ENCODE data around the gene LARP1B. TPM values are rescaled to one million over a fixed set of nuclear protein-coding genes. Genes with fewer than 3 reads are reported as not detected.
"Not testable (repeated sequence)": the region's sequence is repeated elsewhere in the genome, so short reads cannot be mapped to it uniquely, and the experiment has no call there.

Gene LARP1B
- total RNA-seq, 4 donors from 2014 or later = 22.0 to 37.0 (median 25.6) TPM

DNA sequence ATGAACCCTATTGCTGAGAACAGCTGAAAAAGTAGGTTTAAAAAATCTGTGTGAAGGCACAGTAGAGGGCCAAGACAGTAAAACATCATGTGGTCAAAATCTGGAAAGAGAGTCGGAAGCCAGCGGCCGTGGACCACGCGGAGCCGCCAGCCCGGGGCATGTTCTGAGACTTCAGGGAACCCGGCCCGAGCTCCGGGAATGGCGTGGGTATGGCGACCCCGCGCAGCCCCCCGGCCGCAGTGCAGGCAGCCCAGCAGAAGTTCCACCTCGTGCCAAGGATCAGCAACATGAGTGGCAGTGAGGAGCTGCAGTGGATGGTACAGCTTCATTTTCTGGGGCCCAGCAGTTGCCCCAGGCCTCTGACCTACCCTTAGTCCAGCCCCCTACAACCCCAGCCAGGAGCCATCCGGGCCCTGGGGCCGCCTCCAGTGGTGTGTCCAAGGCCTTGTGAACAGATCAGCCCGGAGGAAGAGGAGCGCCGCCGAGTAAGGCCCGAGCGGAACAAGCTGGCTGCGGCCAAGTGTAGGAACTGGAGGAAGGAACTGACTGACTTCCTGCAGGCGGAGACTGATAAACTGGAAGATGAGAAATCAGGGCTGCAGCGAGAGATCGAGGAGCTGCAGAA lies 94.2 kb downstream of the LARP1B start:
- ATAC-seq (ENCODE audit: low FRiP score) = no peak
- DNase-seq (ENCODE audit: low spot score) = no peak
- TF ChIP-seq, protein P1, sequence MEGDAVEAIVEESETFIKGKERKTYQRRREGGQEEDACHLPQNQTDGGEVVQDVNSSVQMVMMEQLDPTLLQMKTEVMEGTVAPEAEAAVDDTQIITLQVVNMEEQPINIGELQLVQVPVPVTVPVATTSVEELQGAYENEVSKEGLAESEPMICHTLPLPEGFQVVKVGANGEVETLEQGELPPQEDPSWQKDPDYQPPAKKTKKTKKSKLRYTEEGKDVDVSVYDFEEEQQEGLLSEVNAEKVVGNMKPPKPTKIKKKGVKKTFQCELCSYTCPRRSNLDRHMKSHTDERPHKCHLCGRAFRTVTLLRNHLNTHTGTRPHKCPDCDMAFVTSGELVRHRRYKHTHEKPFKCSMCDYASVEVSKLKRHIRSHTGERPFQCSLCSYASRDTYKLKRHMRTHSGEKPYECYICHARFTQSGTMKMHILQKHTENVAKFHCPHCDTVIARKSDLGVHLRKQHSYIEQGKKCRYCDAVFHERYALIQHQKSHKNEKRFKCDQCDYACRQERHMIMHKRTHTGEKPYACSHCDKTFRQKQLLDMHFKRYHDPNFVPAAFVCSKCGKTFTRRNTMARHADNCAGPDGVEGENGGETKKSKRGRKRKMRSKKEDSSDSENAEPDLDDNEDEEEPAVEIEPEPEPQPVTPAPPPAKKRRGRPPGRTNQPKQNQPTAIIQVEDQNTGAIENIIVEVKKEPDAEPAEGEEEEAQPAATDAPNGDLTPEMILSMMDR (IDR thresholded peaks at IDR 0.05) = no peak

- no peak for DNase-seq (ENCODE audit: low spot score)
- no peak for ATAC-seq (ENCODE audit: low FRiP score)
- TF ChIP-seq, protein P1 (IDR thresholded peaks at IDR 0.05) = no peak
Measured at GRCh38 chr4:128155874-128156456, 94.9 kb downstream of the LARP1B start.

- DNase-seq (ENCODE audit: low spot score); ATAC-seq (ENCODE audit: low FRiP score): not testable (repeated sequence)
Measured at GRCh38 chr4:128156472-128156871, 95.4 kb downstream of the LARP1B start.

GRCh38 chr4:128158894-128159293 lies 97.8 kb downstream of the LARP1B start:
- DNase-seq (ENCODE audit: low spot score) (no peak), ATAC-seq (ENCODE audit: low FRiP score) (no peak)
- TF ChIP-seq, protein P1 (IDR thresholded peaks at IDR 0.05) = no peak

DNA sequence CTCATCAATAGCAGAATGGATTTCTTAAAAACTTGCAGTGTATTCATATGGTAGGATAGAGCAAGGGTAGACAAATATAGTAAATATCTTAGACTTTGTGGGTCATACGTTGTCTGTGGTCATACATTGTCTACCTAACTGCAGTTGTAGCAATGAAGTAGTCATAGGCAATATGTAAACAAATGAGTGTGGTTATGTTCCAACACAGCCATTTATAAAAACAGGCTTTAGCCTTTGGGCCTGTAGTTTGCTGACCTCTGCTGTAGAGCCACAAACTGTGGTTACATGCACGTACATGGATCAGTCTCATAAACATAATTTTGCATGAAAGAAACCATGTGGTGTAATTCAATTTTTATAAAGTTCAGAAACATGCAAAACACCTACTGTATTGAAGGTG lies 98.9 kb downstream of the LARP1B start:
- no peak for DNase-seq (ENCODE audit: low spot score)
- no peak for ATAC-seq (ENCODE audit: low FRiP score)
- TF ChIP-seq, protein P1 (IDR thresholded peaks at IDR 0.05) = no peak

DNA sequence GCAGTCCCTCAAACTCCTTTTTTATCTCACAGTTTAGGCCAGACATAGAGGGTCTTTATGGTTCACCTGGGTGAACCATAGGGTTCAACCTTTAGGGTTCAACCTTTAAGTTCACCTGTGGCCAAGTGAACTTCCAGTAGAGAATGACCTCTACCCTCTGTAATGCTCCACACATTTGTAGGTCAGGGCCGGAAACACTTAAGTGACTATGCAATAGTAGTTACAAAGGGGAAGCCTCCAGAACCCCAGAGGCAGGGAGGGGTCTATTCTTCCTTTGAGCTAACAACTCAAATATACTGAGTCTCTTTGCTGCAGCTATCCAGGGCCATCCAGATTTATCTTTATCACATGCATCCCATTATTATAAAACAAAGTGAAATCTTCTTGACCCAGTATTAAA lies 100.0 kb downstream of the LARP1B start:
- ATAC-seq (ENCODE audit: low FRiP score) = no peak
- TF ChIP-seq, protein P1 (IDR thresholded peaks at IDR 0.05) = no peak
- DNase-seq (ENCODE audit: low spot score) = no peak

DNA sequence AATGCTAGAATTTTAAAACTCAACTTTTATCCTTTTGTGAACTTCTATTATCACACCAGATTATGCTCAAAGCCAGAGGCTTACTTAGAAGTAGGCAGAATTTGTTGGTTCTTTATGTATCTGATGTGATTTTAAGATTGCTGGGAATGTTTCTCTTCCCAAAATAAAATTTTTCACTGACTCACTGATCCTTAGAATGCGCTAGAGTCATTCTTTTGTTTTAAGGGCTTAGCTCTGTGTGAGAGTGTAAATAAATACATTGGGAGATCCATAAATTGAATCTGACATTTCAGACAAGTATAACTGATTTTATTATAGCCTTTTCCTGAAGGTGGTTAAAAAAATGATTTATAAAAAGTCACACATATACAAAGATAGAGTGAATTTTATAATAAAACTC lies 101.3 kb downstream of the LARP1B start:
- ATAC-seq (ENCODE audit: low FRiP score) = no peak
- TF ChIP-seq, protein P1 (IDR thresholded peaks at IDR 0.05) = no peak
- no peak for DNase-seq (ENCODE audit: low spot score)

Measured in omental fat pad (tissue), 4 donors.